GM18951 (cell line): ENCODE measurements around the gene CERS1.
"Not testable (repeated sequence)": the region's sequence is repeated elsewhere in the genome, so short reads cannot be mapped to it uniquely, and the experiment has no call there.

Experiments
- POLR2A ChIP-seq: IDR thresholded peaks from 4 replicates; pipeline ENCODE4 v1.6.1; 2011; ENCODE audit warnings: mild to moderate bottlenecking; ENCODE audit not compliant: insufficient read length, insufficient read depth; ENCODE audit errors: extremely low read depth
- in situ Hi-C: fragments of 300-500 bp; cut with MboI; formaldehyde crosslinking; loops from one replicate; pipeline ENCODE4 v1.12.0; 2022; ENCODE audit warnings: low sequenced_read_pairs, mixed read lengths, inconsistent platforms; ENCODE audit not compliant: unreplicated experiment

The CERS1 gene

GRCh38 chr19:18910010-18910409 is 14.1 kb upstream of the CERS1 start:
- in situ Hi-C loops, result no loop called here

GRCh38 chr19:18908917-18909619 is 13.1 kb upstream of the CERS1 start:
- no peak for TF ChIP-seq POLR2A
- in situ Hi-C loops, result no loop called here

More at GRCh38 chr19:18910010-18910409, 14.1 kb upstream of the CERS1 start:
- TF ChIP-seq POLR2A, result no peak

- in situ Hi-C loops, result no loop called here
- no peak for TF ChIP-seq POLR2A
Measured at GRCh38 chr19:18906605-18907519, 10.9 kb upstream of the CERS1 start.

GRCh38 chr19:18905513-18906236 is 9.7 kb upstream of the CERS1 start:
- in situ Hi-C loops, result no loop called here
- TF ChIP-seq POLR2A, result no peak

GRCh38 chr19:18905058-18905456 is 9.1 kb upstream of the CERS1 start:
- no peak for TF ChIP-seq POLR2A

DNA sequence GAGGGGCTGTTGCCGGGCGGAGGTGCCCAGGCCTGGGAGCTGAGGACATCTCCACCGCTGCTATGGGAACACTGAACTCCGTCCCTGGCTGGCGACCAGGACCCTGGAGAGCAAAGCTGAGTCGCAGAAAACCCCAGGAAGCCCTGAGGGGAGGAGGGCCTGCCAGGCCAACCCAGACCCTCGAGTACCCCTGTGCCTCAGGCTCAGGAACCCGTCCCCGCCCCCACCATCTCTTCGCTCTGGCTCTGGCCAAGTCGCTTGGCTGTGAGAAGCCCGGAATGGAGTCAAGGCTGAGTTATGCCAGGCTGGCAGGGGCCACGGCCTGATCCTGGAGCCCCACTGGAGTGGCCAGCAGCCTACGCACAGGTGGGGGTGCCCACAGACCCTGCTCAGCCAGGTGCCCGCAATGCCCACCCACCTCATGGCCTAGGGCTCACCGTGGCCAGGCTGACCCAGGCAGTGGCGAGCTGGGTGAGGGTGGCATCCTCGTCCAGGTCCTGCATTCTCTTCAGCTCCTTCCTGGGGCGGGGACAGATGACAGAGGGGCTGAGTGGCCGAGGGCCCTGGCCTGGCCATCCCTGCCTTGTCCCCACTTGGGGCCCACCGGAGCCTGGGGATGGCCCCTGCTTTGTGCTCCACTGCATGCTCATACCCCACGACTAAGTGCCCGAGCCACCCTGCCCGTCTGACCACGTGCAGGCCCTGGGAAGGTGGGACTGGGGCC is 8.5 kb upstream of the CERS1 start:
- no peak for TF ChIP-seq POLR2A
- in situ Hi-C loops, result no loop called here

More at GRCh38 chr19:18905058-18905456, 9.1 kb upstream of the CERS1 start:
- in situ Hi-C loops, result no loop called here

DNA sequence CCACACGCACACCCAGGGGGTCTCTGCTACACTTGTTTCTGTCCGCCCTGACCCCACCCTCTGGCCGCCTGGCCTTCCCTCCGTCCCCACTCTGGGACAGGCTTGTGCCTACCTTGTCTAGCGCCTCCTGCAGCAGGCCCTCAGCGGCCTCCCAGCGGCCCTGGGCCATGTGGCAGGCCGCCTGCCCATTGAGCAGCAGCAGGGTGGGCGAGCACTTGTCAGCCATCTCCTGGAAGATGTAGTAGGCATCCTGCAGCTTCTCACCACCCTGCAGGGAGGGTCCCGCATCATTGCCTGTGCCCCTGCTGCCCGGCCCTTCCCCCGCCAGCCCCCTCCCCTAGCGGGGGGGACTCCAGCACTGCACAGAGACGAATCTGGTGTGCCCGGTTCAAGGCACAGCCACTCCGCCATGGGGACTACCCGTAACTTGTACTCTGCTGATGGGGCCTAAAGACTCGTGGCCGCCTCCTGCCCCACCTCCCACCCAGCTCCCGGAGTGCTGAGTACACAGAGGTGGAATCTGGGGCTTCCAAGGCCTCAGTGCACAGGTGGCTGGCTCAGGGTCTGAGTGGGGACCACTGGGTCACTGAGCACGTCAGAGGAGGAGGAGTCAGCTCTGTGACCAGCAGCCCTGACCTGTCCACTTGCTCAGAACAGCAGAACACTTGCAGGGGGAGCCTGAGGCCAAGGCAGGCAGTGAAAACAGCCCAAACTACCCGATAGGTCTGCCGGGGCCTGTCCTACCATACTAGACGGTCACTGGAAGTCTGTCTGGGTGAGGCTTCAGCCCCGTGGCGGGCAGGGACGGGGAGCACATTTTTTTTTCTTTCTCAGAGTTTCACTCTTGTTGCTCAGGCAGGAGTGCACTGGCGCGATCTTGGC is 7.4 kb upstream of the CERS1 start:
- TF ChIP-seq POLR2A, result no peak
- in situ Hi-C loops, result no loop called here

DNA sequence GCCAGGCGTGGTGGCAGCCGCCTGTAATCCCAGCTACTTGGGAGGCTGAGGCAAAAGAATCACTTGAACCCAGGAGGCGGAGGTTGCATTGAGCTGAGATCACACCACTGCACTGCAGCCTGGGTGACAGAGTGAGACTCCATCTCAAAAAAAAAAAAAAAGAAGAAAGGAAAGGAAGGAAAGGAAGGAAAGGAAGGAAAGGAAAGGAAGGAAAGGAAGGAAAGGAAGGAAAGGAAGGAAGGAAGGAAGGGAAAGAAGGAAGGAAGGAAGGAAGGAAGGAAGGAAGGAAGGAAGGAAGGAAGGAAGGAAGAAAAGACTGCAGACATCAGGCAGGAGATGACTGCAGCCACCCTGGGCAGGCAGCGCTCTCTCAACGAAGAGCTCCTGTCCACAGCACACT is 6.6 kb upstream of the CERS1 start:
- in situ Hi-C loops, result not testable (repeated sequence)

DNA sequence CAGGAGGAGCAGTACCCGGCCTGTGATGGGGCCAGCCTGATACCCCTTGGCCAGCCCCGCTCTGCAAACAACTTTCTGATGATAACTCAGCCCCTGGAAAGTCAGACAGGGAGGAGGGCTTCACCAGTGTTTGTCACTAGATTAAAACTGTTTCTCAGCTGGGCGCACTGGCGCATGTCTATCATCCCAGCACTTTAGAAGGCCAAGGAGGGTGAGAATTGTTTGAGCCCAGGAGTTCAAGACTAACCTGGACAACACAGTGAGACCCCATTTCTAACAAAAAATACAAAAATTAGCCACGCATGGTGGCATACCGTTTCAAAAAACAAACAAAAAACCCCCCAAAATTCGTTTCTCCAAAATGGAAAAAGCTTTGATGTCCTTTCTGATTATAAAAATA is 5.5 kb upstream of the CERS1 start:
- in situ Hi-C loops, result no loop called here
- no peak for TF ChIP-seq POLR2A

DNA sequence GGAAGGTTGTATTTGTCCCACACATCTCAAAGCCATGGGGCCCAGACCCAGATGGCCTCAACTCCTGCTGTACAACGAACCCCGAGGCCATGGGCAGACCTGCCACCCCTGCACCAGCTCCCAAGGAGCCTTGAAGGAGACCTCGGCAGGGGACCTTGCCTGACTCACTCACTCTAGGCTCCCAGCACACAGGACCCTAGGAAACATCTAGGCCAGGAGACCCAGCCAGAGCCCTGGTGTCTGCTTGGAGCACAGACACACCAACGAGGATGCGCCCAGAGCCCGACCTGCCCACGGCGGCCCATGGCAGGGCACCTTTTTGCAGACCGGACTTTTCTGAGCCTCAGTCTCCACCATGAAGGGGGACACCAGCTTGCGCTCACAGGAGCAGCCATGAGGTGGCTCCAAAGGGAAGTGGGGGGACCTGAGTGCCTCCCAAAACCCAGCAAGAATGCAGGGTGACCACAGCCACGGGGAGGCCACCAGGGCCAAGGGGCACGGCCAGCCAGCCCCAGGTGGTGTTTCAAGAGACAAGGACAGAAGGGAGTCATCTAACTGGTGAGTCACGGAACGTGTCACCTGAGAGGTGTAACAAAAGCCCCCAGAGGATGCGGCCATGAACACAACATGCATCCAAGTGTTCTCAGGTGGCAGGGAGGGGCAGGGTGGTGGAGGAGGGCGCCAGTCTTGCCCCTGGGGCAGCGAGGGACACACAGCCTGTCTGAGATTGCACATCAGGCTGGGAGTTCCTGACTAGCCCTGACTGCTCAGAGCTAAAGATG is 4.9 kb upstream of the CERS1 start:
- TF ChIP-seq POLR2A, result no peak
- in situ Hi-C loops, result no loop called here
